AG04450 (cell line): ENCODE data around the gene DECR2. TPM values are rescaled to one million over a fixed set of nuclear protein-coding genes. Genes with fewer than 3 reads are reported as not detected.

ENCODE experiments used
- CTCF ChIA-PET: fragments of 300-600, 350-600 bp; formaldehyde crosslinking; extraction: SDS; loops from one replicate; lab custom pipeline; 2022; ENCODE audit warnings: antibody characterized with exemption, inconsistent platforms; lab: Charles Lee
- POLR2A ChIA-PET: fragments of 350-600 bp; formaldehyde crosslinking; extraction: SDS; loops from one replicate; lab custom pipeline; 2021; ENCODE audit warnings: antibody characterized with exemption, inconsistent platforms; lab: Yijun Ruan, JAX
- DNase-seq: peaks from one replicate; pipeline ENCODE4 v3.0.0-alpha.2; 2011; ENCODE audit warnings: low read depth, low spot score
- H3K27ac ChIP-seq: one replicate; pipeline ENCODE4 v1.5.1; 2012; ENCODE audit warnings: low read depth, low read length, control low read depth
- H3K27me3 ChIP-seq: one replicate; pipeline ENCODE4 v1.6.0; 2012; ENCODE audit warnings: low read length; ENCODE audit not compliant: control insufficient read depth, insufficient read depth
- H3K4me3 ChIP-seq: 2 replicates; pipeline ENCODE4 v1.5.1; 2011; ENCODE audit warnings: mild to moderate bottlenecking, low read depth, low read length, control low read depth
- H3K9me3 ChIP-seq: 2 replicates; pipeline ENCODE4 v1.5.1; 2012; ENCODE audit warnings: low read length; ENCODE audit not compliant: control insufficient read depth, insufficient read depth
- CTCF ChIP-seq: IDR thresholded peaks from 2 replicates; pipeline ENCODE4 v1.5.1; 2011; ENCODE audit warnings: low read depth, low read length, control low read depth, inconsistent platforms
- polyA plus RNA-seq: library from polyadenylated mRNA; depleted of rRNA; stranded (reverse); fragments of >200 nt; gene quantifications from 2 replicates; pipeline ENCODE4 v1.2.3, GENCODE V29; 2011

The DECR2 gene
- polyA plus RNA-seq, 1 experiment = 11.6 TPM

GRCh38 chr16:373848-374615, 27.7 kb upstream of the DECR2 start:
- TF ChIP-seq CTCF = no peak
- H3K4me3 ChIP-seq = no peak overlapping the region
- H3K9me3 ChIP-seq = no peaks in the 10 kb centered on the region; the same call in 1 of the 2 replicates
- ChIA-PET POLR2A (no interaction called here), CTCF (no interaction called here)
- no peak overlapping the region for H3K27ac ChIP-seq
- no peak for DNase-seq
- H3K27me3 ChIP-seq = no peaks in the 10 kb centered on the region

- H3K9me3 ChIP-seq = no peaks in the 10 kb centered on the region; the same call in 1 of the 2 replicates
- no peak overlapping the region for H3K4me3 ChIP-seq
- CTCF ChIA-PET = no interaction called here
- no peak for TF ChIP-seq CTCF
- POLR2A ChIA-PET = no interaction called here
- H3K27ac ChIP-seq = no peak overlapping the region
- DNase-seq = no peak
- H3K27me3 ChIP-seq = no peaks in the 10 kb centered on the region
Measured at GRCh38 chr16:374616-374926, 27.1 kb upstream of the DECR2 start.

GRCh38 chr16:375212-375611, 26.5 kb upstream of the DECR2 start:
- Histone ChIP-seq H3K27me3 (no peaks in the 10 kb centered on the region), H3K27ac (no peak overlapping the region), H3K4me3 (no peak overlapping the region), H3K9me3 (no peaks in the 10 kb centered on the region; the same call in 1 of the 2 replicates)
- TF ChIP-seq CTCF = no peak
- ChIA-PET POLR2A (no interaction called here), CTCF (no interaction called here)
- no peak for DNase-seq

- no peaks in the 10 kb centered on the region; the same call in 1 of the 2 replicates for H3K9me3 ChIP-seq
- H3K27me3 ChIP-seq = no peaks in the 10 kb centered on the region
- CTCF ChIA-PET = interaction anchor here (0.6 kb wide), 1 partner anchor 312 kb away, joined by 5 read pairs; no protein-coding TSS in a partner anchor
- H3K27ac ChIP-seq = no peak overlapping the region
- H3K4me3 ChIP-seq = no peak overlapping the region
- no peak for DNase-seq
- POLR2A ChIA-PET = no interaction called here
- TF ChIP-seq CTCF = no peak
Measured at GRCh38 chr16:375927-376816, 25.5 kb upstream of the DECR2 start.
